Left ventricle myocardium superior (tissue), 1 donor: ENCODE measurements around the gene PPP1R9A. TPM values are rescaled to one million over a fixed set of nuclear protein-coding genes. Genes with fewer than 3 reads are reported as not detected.

Experiments
- ATAC-seq: fragments of 200-7000 bp; cut with Tn5 transposase; one replicate; pipeline ENCODE4 v1.9.1; 2020; ENCODE audit warnings: mild to moderate bottlenecking, moderate library complexity
- DNase-seq: peaks from one replicate; pipeline ENCODE4 v3.0.0-alpha.2; 2020
- intact Hi-C: fragments of 100-400 bp; cut with micrococcal nuclease; formaldehyde crosslinking; loops from one replicate; pipeline ENCODE4 v1.11.0; 2022
- total RNA-seq: library from RNA; stranded (reverse); fragmentation: NEBNext Ultra II Directional; extraction: Animal tissue kit (Norgen Biotek cat#: 25700); gene quantifications from one replicate; pipeline ENCODE4 v1.2.1, GENCODE V29; 2021
- donor health status: DM: no; HTN: yes; CAD: no; lungs with severe emphysema.

Gene PPP1R9A
- total RNA-seq, 1 donor from 2014 or later = 26.0 TPM

DNA sequence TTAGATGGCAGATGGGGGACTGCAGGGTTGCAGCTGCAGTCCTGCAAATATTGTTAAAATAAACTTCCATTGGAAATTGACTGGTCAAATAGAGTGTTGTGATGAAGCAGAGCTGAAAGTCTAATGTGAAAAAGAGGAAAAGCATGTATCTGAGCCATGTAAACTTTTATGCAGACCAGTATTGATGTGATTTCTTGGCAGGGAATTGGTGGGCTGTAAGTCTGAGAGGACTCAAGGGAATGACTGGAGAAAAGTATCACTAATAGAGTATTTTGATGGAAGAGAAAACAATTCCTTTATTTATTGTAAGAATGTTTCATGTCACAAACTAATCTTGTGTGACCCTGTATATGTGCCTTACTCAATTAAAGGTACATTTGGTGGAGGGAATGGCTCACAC is 155.5 kb downstream of the PPP1R9A start:
- no peak for DNase-seq
- no peak for ATAC-seq
- intact Hi-C loops = no loop called here

DNA sequence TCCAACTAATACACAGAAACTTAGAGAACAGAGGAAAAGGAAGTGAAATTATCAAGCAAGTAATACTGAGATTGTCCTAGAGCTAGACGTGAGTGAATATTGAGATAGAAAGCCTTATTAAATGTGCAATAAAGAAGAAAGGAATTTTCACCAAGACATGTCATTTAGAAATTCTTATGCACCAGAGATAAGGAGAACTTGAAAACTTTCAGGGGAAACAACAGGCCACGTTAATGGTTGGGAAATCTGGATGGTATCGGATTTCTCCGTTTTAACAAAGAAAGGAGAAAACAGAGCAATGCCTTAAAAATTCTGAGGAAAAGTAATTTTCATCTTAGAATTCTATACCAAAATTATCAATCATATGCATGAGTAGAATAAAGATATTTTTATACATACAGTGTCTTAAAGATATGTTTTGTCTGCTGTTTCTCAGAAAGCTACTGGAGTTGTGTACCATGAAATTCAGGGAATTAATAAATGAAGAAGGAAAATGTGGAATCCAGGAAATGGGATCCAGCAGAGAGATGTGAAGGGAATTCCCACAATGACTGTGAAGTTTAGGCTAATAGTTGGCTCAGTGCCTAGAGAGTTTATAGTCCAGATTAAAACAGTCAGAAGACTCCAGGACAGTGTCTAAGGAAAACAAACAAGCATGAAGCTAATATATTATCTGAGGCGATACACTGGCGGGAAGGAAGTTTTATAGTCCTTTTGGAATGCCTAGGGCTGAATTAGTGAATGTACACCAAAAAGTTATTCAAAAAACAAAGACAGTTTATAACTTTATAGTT is 159.5 kb downstream of the PPP1R9A start:
- intact Hi-C loops = no loop called here
- no peak for ATAC-seq
- DNase-seq = no peak

DNA sequence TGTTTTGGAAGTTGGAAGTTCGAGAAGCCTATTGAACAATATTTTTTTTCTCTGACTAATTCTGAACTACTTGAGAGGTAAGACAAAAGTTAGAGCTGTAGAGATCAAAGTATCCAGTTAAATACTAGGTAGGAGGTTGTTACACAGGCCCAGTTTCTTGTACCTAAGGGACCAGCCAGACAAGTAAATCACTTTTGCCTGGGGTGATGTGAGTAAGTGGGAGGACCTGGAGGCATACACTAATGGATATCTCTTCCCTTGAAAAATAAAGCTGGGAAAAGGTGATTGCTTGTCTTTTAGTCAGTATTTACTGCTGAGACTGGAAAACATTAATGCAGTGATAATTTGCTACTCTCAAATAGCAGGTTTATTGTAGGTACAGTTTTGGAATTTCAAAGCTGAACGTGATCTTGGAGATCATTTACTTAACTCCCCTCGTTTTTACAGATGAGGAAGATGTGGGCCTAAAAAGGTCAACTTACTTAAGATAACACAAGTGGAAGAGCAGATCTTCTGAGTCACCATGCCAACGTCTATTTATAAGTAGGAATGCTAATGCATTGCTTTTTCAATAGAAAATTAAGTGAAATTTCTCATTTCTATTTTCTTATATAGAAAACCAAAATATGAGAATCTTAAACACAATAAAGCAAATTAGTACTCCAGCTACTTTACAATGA is 181.3 kb downstream of the PPP1R9A start:
- DNase-seq (no peak), ATAC-seq (no peak)
- intact Hi-C loops = no loop called here

DNA sequence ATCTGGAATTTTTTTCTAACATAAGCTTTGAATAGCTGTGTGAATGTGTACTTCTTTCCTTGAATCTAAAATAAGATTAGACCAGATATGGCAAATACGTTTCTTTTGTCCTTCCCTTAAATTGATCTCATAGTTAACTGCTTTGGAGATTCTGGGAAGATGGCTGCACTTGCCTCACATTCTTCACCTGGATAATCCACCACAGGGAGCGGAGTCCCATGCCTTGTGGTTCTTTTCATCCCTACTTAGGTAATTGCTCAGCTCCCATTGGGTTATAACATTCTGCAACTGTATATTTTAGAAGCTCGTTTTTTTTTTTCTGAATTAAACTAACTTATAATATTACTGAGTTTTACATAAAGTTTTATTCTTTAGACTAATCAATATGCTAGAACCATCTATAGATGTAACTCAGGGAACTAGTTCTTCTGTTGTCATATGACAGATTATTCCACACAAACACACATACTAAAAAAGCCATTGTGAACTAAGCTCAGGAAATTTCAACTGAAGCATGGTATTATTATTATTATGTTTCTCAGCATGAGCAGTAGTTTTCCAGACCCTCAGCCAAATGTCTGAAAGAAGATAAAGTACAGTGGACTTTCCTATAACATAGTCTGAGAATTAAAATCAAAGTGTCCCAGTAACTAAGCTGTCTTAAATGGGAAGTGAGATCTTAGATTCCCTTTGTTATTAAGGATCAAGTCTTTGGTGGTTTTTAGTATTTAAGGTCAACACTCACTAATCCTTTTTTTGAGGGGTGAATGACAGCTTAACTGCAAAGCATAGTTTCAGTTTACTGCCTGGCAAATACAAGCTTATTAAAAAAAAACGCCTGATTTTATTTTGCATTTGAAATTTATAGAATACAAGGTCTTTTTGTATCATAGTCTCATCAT is 182.3 kb downstream of the PPP1R9A start:
- intact Hi-C loops = no loop called here
- no peak for DNase-seq
- ATAC-seq = no peak

DNA sequence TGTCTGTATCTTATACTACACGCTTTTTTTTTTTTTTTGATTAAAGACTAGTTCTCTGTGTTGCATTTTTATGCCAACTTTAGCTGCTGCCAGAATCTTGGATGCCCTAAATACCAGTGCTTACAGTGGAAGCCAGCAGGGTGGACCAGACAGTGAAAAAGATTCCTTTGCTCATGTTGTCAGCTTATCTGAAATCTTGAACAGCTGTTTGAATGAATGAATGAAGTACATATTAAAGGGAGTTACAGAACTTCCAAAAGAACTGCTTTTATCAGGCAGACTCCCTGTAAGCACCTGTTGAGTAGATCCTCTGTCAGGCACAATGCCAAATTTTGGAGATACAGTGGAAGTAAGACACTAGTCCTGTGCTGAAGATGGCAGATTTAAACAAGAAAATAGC is 184.9 kb downstream of the PPP1R9A start:
- intact Hi-C loops = no loop called here
- DNase-seq (no peak), ATAC-seq (no peak)

DNA sequence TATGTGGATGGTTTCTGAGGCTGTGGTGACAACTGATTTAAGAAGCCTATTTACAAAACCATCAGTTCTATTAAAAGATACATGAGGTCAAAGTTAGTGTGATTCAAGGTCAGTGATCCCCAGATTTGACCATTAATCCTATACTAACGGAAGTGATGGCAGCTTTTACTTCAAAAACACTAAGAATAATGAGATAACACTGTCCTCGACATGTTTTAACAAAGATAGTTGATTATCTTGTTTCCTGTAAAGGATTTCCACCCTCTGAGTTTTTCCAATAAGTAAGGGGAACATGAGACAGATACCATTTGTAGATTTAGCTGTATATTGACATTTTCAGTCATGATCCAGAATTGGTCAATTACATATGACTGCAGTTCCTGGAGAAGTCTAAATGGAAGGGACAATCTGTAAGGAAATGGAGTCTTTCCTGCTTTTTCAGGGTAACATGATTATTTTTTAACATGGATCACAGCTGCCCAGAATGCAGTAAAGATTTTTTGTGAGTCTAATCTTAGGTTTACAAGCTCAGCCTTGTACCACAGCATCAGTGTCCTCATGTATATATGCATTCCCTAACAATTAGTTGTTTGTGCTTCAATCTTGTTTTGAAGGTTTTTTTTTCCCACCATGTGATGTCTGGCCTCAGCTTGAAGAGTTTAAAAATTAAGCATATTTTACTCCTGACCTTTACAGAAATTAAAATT is 188.0 kb downstream of the PPP1R9A start:
- no peak for ATAC-seq
- DNase-seq = no peak
- intact Hi-C loops = no loop called here

DNA sequence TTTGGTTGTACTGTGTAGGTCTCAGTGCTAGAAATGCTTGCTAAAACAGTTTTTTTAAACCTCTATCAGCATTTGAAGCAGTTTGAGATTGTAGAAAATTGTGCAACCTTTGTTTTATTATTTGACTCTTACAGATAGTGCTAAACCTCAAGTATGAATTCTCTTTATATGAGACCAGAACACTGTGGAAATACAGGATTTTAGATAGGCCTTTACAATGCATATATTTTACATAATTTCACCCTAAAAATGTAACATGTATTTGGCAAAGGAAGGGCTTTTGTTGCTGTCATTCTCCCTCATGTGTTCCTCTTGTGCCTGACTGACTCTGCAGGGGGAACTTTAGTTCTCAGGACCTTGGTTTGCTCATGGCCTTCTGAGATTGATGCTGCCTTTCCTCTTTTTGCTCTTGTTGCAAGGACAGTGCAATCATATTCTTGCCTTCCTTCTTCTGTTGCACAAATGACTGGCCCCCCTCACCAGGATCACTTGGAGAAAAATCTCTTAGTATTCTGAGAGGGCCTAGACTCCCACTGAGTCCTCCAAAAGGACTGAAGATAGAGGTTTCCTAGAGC is 188.7 kb downstream of the PPP1R9A start:
- ATAC-seq (no peak), DNase-seq (no peak)
- intact Hi-C loops = no loop called here

DNA sequence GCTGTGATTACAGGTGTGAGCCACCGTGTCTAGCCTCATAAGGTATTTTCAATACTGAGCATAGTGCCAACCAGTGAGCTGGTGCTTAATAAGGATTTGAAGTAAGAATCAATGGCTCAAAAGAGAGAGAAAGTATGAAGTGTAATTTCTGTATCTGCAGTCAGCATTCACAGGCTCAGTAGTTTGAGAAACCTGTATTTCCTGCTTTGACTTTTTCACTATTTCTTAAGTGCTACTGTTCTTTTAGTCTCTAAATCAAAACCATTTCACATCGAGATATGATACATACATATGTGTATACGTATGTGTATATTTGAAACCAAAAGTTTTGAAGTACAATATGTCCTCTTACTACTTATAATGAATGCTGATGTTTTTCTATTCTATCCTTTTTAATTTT is 189.9 kb downstream of the PPP1R9A start:
- intact Hi-C loops = no loop called here
- DNase-seq = no peak

DNA sequence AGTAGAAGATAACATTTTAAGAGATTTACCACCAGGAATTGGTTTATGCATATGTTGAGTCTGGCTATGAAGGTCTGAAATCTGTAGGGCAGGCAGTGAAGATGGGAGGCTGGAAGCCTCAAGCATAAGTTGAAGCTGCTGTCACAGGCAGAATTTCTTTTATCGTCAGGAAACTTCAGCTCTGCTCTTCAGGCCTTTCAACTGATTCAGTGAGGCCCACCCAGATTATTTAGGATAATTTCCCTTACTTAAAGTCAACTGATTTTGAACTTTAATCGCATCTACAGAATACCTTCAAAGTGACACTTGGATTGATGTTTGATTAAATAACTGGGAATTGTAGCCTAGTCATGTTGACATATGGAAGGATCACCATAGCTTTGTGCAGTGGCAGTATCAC is 190.5 kb downstream of the PPP1R9A start:
- ATAC-seq (no peak), DNase-seq (no peak)
- intact Hi-C loops = no loop called here

More for the DNA sequence above, 189.9 kb downstream of the PPP1R9A start:
- ATAC-seq = no peak

DNA sequence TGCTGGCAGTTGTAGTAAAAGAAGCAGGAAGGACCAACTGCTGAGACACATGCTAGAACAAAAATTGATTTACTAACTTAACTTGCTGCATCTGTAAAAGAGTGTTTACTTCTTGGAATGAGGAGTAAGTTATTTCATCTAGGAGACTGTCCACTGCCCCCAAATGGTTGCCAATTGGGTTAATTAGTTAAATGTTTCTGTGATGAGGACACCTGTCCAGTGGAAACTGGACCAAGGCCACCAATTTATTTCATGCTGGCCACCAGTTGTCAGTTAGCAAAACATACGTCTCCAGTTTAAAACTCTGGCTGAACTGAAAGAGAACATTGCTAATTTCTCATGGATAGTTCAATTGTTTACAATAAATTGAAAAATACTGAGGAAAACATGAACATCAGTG is 191.7 kb downstream of the PPP1R9A start:
- no peak for DNase-seq
- ATAC-seq = no peak
- intact Hi-C loops = no loop called here

DNA sequence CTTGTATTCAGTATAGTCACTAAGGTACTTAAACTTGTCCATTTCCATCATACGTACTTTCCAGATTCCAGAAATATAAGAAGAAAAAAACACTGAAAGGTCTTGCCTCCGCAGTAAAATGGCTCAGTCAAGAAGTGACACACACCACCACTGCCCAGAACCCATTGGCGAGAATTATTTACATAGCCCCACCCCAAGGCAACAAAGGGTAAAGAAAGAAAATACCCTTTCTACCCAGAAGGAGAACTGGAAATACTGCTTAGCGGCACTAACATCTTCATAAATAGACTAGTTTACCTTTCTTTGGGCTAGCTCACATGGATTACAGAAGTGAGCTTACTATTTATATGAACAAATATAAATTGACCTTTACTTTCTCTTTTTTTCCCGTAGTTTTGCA is 194.0 kb downstream of the PPP1R9A start:
- intact Hi-C loops = no loop called here
- ATAC-seq = no peak

DNA sequence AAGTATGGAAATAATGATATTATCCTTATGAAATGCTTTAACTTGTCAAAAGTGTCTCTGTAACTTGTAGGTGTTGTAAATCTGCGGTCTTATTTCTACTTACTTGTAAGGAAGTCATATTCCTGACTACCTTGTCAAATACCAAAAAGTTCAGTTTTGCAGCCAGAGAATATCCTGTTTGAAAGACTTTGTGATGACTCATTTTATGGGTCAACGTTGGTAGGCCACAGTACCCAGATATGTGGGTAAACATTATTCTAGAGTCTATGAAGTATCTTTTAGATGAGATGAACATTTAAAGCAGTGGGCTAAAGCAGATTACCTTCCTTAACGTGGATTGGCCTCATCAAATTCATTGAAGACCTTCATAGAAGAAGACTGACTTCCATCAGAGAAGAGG is 195.3 kb downstream of the PPP1R9A start:
- intact Hi-C loops = no loop called here
- no peak for ATAC-seq

More for the DNA sequence above, 194.0 kb downstream of the PPP1R9A start:
- DNase-seq = no peak

DNA sequence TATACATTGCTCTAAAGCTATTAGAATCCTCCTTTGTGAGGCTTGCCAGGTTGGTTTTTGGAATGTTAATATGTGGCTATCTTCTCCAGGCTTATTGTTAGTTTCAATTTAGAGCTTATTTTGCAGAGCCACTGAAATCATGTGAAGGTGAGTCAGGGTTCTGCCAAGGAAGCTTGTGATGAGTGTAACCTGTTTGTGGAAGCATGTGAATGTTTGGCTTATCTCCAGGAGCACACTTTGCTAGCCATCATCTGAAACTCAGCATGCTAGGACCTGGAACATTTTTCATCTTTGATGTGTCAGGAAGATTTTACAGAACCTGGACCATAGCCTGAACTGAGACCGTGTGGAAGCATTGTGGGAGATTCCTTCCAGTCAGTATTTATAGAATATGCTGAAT is 197.3 kb downstream of the PPP1R9A start:
- DNase-seq = no peak
- peak; percentile 53 for ATAC-seq
- intact Hi-C loops = no loop called here

More for the DNA sequence above, 195.3 kb downstream of the PPP1R9A start:
- no peak for DNase-seq

DNA sequence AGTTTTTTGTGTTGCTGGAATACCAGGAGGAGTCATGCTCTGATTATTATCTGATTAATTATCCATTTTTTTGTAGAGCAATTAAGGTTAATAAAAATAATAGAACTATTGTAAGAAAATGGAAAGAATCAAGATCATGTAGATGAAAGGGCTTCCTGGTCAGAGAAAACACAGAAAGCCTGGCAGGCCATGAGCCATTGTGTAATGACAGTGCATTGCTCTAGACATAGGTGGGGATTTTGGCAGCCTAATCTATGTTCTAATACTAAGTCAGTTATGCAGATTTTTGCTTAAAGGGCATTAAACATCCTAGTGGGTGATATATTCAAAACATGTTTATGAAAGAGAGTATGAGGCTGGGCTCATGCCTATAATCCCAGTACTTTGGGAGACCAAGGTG is 198.2 kb downstream of the PPP1R9A start:
- DNase-seq = no peak
- intact Hi-C loops = no loop called here
- no peak for ATAC-seq

DNA sequence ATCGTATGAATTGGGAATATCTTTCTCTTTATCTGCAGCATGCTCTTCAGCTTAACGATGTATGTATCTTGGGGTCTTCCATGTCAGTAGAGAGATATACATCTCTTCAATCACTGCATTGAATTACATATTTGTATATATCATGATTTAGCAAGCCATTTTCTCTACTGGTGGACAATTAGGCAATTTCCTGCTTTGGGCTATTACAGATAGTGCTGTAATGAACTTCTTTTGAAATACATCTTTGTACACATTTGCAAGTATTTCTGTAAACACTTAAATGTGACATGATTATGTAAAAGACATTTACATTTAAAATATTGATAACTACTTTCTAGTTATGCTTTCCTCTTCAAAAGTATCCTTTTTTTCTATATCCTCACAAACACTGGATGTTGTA is 199.0 kb downstream of the PPP1R9A start:
- no peak for ATAC-seq
- intact Hi-C loops = no loop called here

DNA sequence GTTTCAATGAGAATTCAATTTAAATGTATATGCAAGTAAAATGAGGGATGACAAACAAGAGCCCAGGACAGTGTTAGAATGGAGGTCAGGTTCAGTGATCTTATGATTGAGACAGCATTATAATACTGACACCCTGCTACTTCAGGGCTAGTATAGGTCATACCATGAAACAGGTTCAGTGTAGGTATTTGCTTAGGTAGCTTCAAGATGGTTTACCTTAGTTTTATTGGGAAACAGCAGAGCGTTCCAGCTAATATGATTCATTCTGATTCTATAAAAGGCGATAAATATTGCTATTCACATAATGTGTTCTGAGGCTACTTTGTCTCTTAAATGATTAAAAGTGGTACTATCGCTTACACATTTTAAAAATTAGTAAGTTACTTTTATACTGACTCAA is 203.3 kb downstream of the PPP1R9A start:
- ATAC-seq (no peak), DNase-seq (no peak)
- intact Hi-C loops = no loop called here

More for the DNA sequence above, 199.0 kb downstream of the PPP1R9A start:
- DNase-seq = no peak

DNA sequence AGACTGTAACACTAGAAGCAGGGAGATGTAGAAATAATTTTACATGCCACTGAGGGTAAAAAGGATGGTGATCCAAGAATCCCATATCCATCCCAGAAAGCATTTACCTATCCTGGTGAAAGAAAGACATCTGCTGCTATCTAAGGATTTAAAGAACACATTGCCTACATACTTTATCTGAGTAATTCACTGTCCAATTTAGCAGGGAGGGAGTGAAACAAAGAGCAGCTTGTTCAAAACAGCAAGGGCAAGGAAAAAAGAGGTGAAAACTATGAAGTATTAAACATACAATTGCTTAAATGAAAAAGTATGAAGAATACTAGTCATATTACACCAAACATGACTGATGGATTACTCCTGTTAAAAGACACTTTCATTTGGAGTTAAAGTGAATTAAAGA is 206.2 kb downstream of the PPP1R9A start:
- ATAC-seq = no peak
- intact Hi-C loops = no loop called here
- DNase-seq = no peak

DNA sequence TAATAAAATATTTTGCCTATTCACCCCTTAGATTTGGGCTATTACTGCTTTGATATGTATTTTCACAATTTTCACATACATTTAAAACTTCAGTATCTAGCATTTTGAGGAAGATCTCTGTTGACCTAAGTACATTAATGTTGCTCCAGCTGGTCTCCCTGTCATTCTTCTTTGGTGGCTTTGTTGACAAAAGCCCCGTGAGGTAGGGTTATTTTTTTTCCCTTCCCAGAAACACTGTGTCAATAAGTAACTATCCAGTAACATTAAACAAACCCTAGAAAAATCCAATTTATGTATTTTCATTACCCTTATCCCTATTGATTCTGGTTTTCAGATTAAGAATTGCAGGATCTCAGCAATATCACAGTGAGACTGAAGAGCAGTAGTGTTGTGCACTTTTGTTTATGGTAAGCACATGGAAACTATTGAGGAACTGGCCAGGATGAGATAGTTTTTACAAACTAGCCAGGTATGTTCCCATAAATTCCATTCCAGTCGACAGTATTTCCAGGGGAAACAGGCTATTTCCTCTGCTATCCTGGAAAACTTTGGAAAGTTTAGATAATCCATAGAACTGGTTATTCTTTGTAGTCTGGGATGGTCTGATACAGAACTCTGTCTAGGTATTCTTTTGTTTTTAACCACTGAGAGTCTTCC is 218.8 kb downstream of the PPP1R9A start:
- ATAC-seq (no peak), DNase-seq (no peak)
- intact Hi-C loops = no loop called here
